IgD-negative memory B cell (primary cell): ENCODE measurements around the gene VAMP3. TPM values are rescaled to one million over a fixed set of nuclear protein-coding genes. Genes with fewer than 3 reads are reported as not detected.
"Not testable (repeated sequence)": the region's sequence is repeated elsewhere in the genome, so short reads cannot be mapped to it uniquely, and the experiment has no call there.

Experiments used
- H3K27ac Mint-ChIP-seq, 3 donors: one replicate each; pipeline ENCODE4 v1.8.0; 2020 to 2022; ENCODE audit warnings: mild to moderate bottlenecking in 3 of 3, mixed read lengths in 3 of 3, moderate library complexity in 1 of 3
- H3K27me3 Mint-ChIP-seq: one replicate; pipeline ENCODE4 v1.8.0; 2021; ENCODE audit warnings: mixed read lengths
- H3K36me3 Mint-ChIP-seq: one replicate; pipeline ENCODE4 v1.8.0; 2020; ENCODE audit warnings: mild to moderate bottlenecking, mixed read lengths
- H3K4me1 Mint-ChIP-seq, 3 donors: one replicate each; pipeline ENCODE4 v1.8.0; 2020 to 2022; ENCODE audit warnings: mixed read lengths in 3 of 3, mild to moderate bottlenecking in 1 of 3
- H3K4me3 Mint-ChIP-seq, 4 donors: one replicate each; pipeline ENCODE4 v1.8.0; 2020 to 2022; ENCODE audit warnings: mild to moderate bottlenecking in 4 of 4, mixed read lengths in 4 of 4, moderate library complexity in 3 of 4
- H3K9me3 Mint-ChIP-seq, 3 donors: one replicate each; pipeline ENCODE4 v1.8.0; 2020 to 2021; ENCODE audit warnings: mixed read lengths in 3 of 3, mild to moderate bottlenecking in 1 of 3
- polyA plus RNA-seq: library from polyadenylated mRNA; unstranded; fragments of 300-500 nt; fragmentation: Illumina TruSeq; gene quantifications from one replicate; pipeline ENCODE4 v1.2.3, GENCODE V29; 2021

Gene VAMP3
- polyA plus RNA-seq, 1 donor from 2014 or later = 29.3 TPM

- Mint-ChIP-seq H3K36me3 (no peaks in the 10 kb centered on the region), H3K9me3 (no peaks in the 10 kb centered on the region), H3K27ac (peak overlapping the region; percentile 30 to 71 (median 65)), H3K4me1 (peaks cover 12 to 22% (median 16%) of the 10 kb centered on the region in 3 donors), H3K4me3 (peak overlapping the region; percentile 79 to 87 (median 82)), H3K27me3 (peaks cover 3% of the 10 kb centered on the region)
Measured at GRCh38 chr1:7781923-7782495, 10.9 kb downstream of the VAMP3 start.

GRCh38 chr1:7783178-7783711, 12.1 kb downstream of the VAMP3 start:
- Mint-ChIP-seq H3K36me3 (peaks cover 2% of the 10 kb centered on the region), H3K9me3 (no peaks in the 10 kb centered on the region), H3K27ac (peak overlapping the region in 1 of 3 donors; percentile 71), H3K4me3 (peak overlapping the region; percentile 79 to 91 (median 80)), H3K4me1 (peaks cover 12 to 23% (median 16%) of the 10 kb centered on the region in 3 donors), H3K27me3 (peaks cover 3% of the 10 kb centered on the region)

GRCh38 chr1:7783826-7784491, 12.9 kb downstream of the VAMP3 start, which contains the start of gene PER3:
TSS of gene PER3 (plus strand) at chr1:7784291. CDS start at chr1:7784878, 587 bp downstream.
- Mint-ChIP-seq H3K36me3 (peaks cover 3% of the 10 kb centered on the region), H3K27ac (peak within 1 kb of the TSS; percentile 84 to 88 (median 85)), H3K4me1 (peaks cover 12 to 23% (median 16%) of the 10 kb centered on the region in 3 donors), H3K4me3 (peak within 1 kb of the TSS; percentile 79 to 91 (median 82)), H3K9me3 (no peaks in the 10 kb centered on the region), H3K27me3 (peaks cover 3% of the 10 kb centered on the region)

- peaks cover 3% of the 10 kb centered on the region for H3K27me3 Mint-ChIP-seq
Measured at GRCh38 chr1:7784492-7785071, 13.5 kb downstream of the VAMP3 start.

GRCh38 chr1:7785108-7785507, 14.0 kb downstream of the VAMP3 start:
- H3K4me1 Mint-ChIP-seq = peaks cover 12 to 23% (median 16%) of the 10 kb centered on the region in 3 donors
- H3K27ac Mint-ChIP-seq = peak overlapping the region; percentile 84 to 88 (median 85)
- H3K27me3 Mint-ChIP-seq = peaks cover 3% of the 10 kb centered on the region
- H3K4me3 Mint-ChIP-seq = peak overlapping the region; percentile 13 to 84 (median 39)
- H3K36me3 Mint-ChIP-seq = peaks cover 9% of the 10 kb centered on the region
- H3K9me3 Mint-ChIP-seq = peaks cover 0 to 10% (median 4%) of the 10 kb centered on the region in 3 donors

More at GRCh38 chr1:7784492-7785071, 13.5 kb downstream of the VAMP3 start:
- peaks cover 9% of the 10 kb centered on the region for H3K36me3 Mint-ChIP-seq
- H3K4me3 Mint-ChIP-seq = peak overlapping the region in 3 of 4 donors; percentile 15 to 75 (median 63)
- H3K4me1 Mint-ChIP-seq = peaks cover 12 to 23% (median 16%) of the 10 kb centered on the region in 3 donors
- peak overlapping the region; percentile 84 to 88 (median 85) for H3K27ac Mint-ChIP-seq
- H3K9me3 Mint-ChIP-seq = peaks cover 0 to 5% (median 0%) of the 10 kb centered on the region in 3 donors

GRCh38 chr1:7786795-7787194, 15.7 kb downstream of the VAMP3 start:
- peaks cover 3% of the 10 kb centered on the region for H3K27me3 Mint-ChIP-seq
- H3K4me1 Mint-ChIP-seq = peaks cover 12 to 19% (median 16%) of the 10 kb centered on the region in 3 donors
- H3K27ac Mint-ChIP-seq = peak overlapping the region in 2 of 3 donors; percentile 59 to 88
- H3K9me3 Mint-ChIP-seq = peaks cover 2 to 23% (median 7%) of the 10 kb centered on the region in 3 donors
- peaks cover 10% of the 10 kb centered on the region for H3K36me3 Mint-ChIP-seq
- H3K4me3 Mint-ChIP-seq = peak overlapping the region in 1 of 4 donors; percentile 84

- H3K27ac Mint-ChIP-seq = peak overlapping the region in 1 of 3 donors; percentile 51
- H3K36me3 Mint-ChIP-seq = peaks cover 11% of the 10 kb centered on the region
- H3K27me3 Mint-ChIP-seq = peaks cover 3% of the 10 kb centered on the region
- peaks cover 2 to 26% (median 8%) of the 10 kb centered on the region in 3 donors for H3K9me3 Mint-ChIP-seq
- peaks cover 2 to 10% (median 6%) of the 10 kb centered on the region in 3 donors for H3K4me1 Mint-ChIP-seq
- no peak overlapping the region for H3K4me3 Mint-ChIP-seq
Measured at GRCh38 chr1:7789828-7790227, 18.7 kb downstream of the VAMP3 start.

GRCh38 chr1:7791027-7791426, 19.9 kb downstream of the VAMP3 start:
- H3K9me3 Mint-ChIP-seq = peaks cover 2 to 26% (median 8%) of the 10 kb centered on the region in 3 donors
- H3K27ac Mint-ChIP-seq, H3K4me3 Mint-ChIP-seq, H3K27me3 Mint-ChIP-seq, H3K4me1 Mint-ChIP-seq: not testable (repeated sequence)
- H3K36me3 Mint-ChIP-seq = peaks cover 14% of the 10 kb centered on the region

GRCh38 chr1:7795406-7795805, 24.3 kb downstream of the VAMP3 start:
- H3K36me3 Mint-ChIP-seq = peaks cover 13% of the 10 kb centered on the region
- no peaks in the 10 kb centered on the region for H3K27me3 Mint-ChIP-seq
- no peak overlapping the region for H3K4me3 Mint-ChIP-seq
- peaks cover 1 to 13% (median 4%) of the 10 kb centered on the region in 3 donors for H3K9me3 Mint-ChIP-seq
- H3K27ac Mint-ChIP-seq = no peak overlapping the region
- no peaks in the 10 kb centered on the region for H3K4me1 Mint-ChIP-seq

GRCh38 chr1:7805460-7805859, 34.4 kb downstream of the VAMP3 start:
- peaks cover 2% of the 10 kb centered on the region for H3K36me3 Mint-ChIP-seq
- no peak overlapping the region for H3K4me3 Mint-ChIP-seq
- no peak overlapping the region for H3K27ac Mint-ChIP-seq
- no peaks in the 10 kb centered on the region for H3K27me3 Mint-ChIP-seq
- no peaks in the 10 kb centered on the region for H3K4me1 Mint-ChIP-seq
- no peaks in the 10 kb centered on the region for H3K9me3 Mint-ChIP-seq

- H3K9me3 Mint-ChIP-seq = peaks cover 2 to 6% (median 5%) of the 10 kb centered on the region in 3 donors
- H3K27ac Mint-ChIP-seq = no peak overlapping the region
- H3K4me3 Mint-ChIP-seq = no peak overlapping the region
- H3K27me3 Mint-ChIP-seq = no peaks in the 10 kb centered on the region
- H3K36me3 Mint-ChIP-seq = peaks cover 3% of the 10 kb centered on the region
- no peaks in the 10 kb centered on the region for H3K4me1 Mint-ChIP-seq
Measured at GRCh38 chr1:7808253-7808844, 37.3 kb downstream of the VAMP3 start.

- Mint-ChIP-seq H3K4me1 (no peaks in the 10 kb centered on the region), H3K36me3 (peaks cover 6% of the 10 kb centered on the region), H3K9me3 (peaks cover 4 to 16% (median 15%) of the 10 kb centered on the region in 3 donors), H3K27me3 (no peaks in the 10 kb centered on the region), H3K27ac (no peak overlapping the region), H3K4me3 (no peak overlapping the region)
Measured at GRCh38 chr1:7809742-7810141, 38.6 kb downstream of the VAMP3 start.

GRCh38 chr1:7810395-7810794, 39.3 kb downstream of the VAMP3 start:
- no peaks in the 10 kb centered on the region for H3K4me1 Mint-ChIP-seq
- H3K27me3 Mint-ChIP-seq = no peaks in the 10 kb centered on the region
- no peak overlapping the region for H3K4me3 Mint-ChIP-seq
- peaks cover 4 to 16% (median 15%) of the 10 kb centered on the region in 3 donors for H3K9me3 Mint-ChIP-seq
- H3K36me3 Mint-ChIP-seq = peaks cover 6% of the 10 kb centered on the region
- no peak overlapping the region for H3K27ac Mint-ChIP-seq

- H3K4me1 Mint-ChIP-seq = no peaks in the 10 kb centered on the region
- H3K27ac Mint-ChIP-seq = no peak overlapping the region
- no peaks in the 10 kb centered on the region for H3K27me3 Mint-ChIP-seq
- H3K9me3 Mint-ChIP-seq = peaks cover 4 to 16% (median 15%) of the 10 kb centered on the region in 3 donors
- no peak overlapping the region for H3K4me3 Mint-ChIP-seq
- peaks cover 6% of the 10 kb centered on the region for H3K36me3 Mint-ChIP-seq
Measured at GRCh38 chr1:7811476-7811875, 40.4 kb downstream of the VAMP3 start.
